ENCODE results near the gene KCNK2. TPM values are rescaled to one million over a fixed set of nuclear protein-coding genes. Genes with fewer than 3 reads are reported as not detected.

KCNK2 gene
- total and polyA plus RNA-seq, 2 experiments from 2014 or later: 0.07 to 0.24 TPM

- no peak for TF ChIP-seq ZNF462 (CRISPR knock-in tag; IDR thresholded peaks at IDR 0.05)
- no peak for TF ChIP-seq JUNB (IDR thresholded peaks at IDR 0.05; ENCODE audit: unreplicated experiment)
- TF ChIP-seq ZNF114 (CRISPR knock-in tag; IDR thresholded peaks at IDR 0.05): no peak
- TF ChIP-seq ZNF331 (CRISPR knock-in tag; IDR thresholded peaks at IDR 0.05; ENCODE audit: low read depth): no peak
- TF ChIP-seq POLR2AphosphoS5 (IDR thresholded peaks at IDR 0.05; ENCODE audit: low read depth): no peak
- TF ChIP-seq ETS1 (IDR thresholded peaks at IDR 0.05): no peak
Observed at GRCh38 chr1:215201283-215201682, 118.7 kb downstream of the KCNK2 start (continued).

GRCh38 chr1:215202868-215203267, 120.3 kb downstream of the KCNK2 start:
- Mint-ChIP-seq H3K9me3 (no peaks in the 10 kb centered on the region), H3K27ac (no peak overlapping the region), H3K4me3 (no peak overlapping the region), H3K4me1 (peaks cover 30% of the 10 kb centered on the region), H3K27me3 (ENCODE audit: insufficient read depth, low read depth, poor library complexity) (no peaks in the 10 kb centered on the region), H3K36me3 (ENCODE audit: low read depth) (no peaks in the 10 kb centered on the region)
- no peaks in the 10 kb centered on the region for H3K36me3 ChIP-seq (ENCODE audit: insufficient read depth)
- H3F3A ChIP-seq (replicated peaks; ENCODE audit: low read depth): no peaks in the 10 kb centered on the region
- H3K4me2 ChIP-seq: no peak overlapping the region
- no peaks in the 10 kb centered on the region for H4K20me1 ChIP-seq (replicated peaks; ENCODE audit: insufficient read depth)
- no peak overlapping the region for H3K27ac ChIP-seq (ENCODE audit: low read depth)
- ATAC-seq (no peak), DNase-seq (ENCODE audit: low spot score) (no peak)
- no peaks in the 10 kb centered on the region for H3K9me2 ChIP-seq (ENCODE audit: insufficient read depth)
- H2AFZ ChIP-seq: no peak overlapping the region
- TF ChIP-seq ZNF114 (CRISPR knock-in tag; IDR thresholded peaks at IDR 0.05) (no peak), ZNF331 (CRISPR knock-in tag; IDR thresholded peaks at IDR 0.05; ENCODE audit: low read depth) (no peak), CTCF (conservative IDR thresholded peaks at IDR 0.05; ENCODE audit: low read depth in 2 of 2) (no peak), NANOG (IDR thresholded peaks at IDR 0.05; ENCODE audit: borderline replicate concordance) (no peak), EZH2 (IDR thresholded peaks at IDR 0.05; ENCODE audit: low read depth, unreplicated experiment) (no peak)
- peaks cover 27% of the 10 kb centered on the region for H3K4me1 ChIP-seq (ENCODE audit: insufficient read depth)
- H3K4me3 ChIP-seq: no peak overlapping the region
- no peaks in the 10 kb centered on the region for H3K27me3 ChIP-seq (ENCODE audit: insufficient read depth)
- H3K79me2 ChIP-seq (replicated peaks; ENCODE audit: insufficient read depth): no peaks in the 10 kb centered on the region

Data from GM23338 (cell line).